ENCODE measurements around the gene GAS2L2.
"Not testable (repeated sequence)": the region's sequence is repeated elsewhere in the genome, so short reads cannot be mapped to it uniquely, and the experiment has no call there.

The GAS2L2 gene

GRCh38 chr17:35773679-35774425, 20.8 kb upstream of the GAS2L2 start:
- no peak for DNase-seq (ENCODE audit: low read depth in 2 of 2)

GRCh38 chr17:35773129-35773528, 20.1 kb upstream of the GAS2L2 start:
- DNase-seq (ENCODE audit: low read depth in 2 of 2), result no peak

GRCh38 chr17:35769895-35770486, 17.0 kb upstream of the GAS2L2 start:
- no peak for DNase-seq (ENCODE audit: low read depth in 2 of 2)

GRCh38 chr17:35768797-35769196, 15.8 kb upstream of the GAS2L2 start:
- DNase-seq (ENCODE audit: low read depth in 2 of 2), result no peak

- DNase-seq (ENCODE audit: low read depth in 2 of 2), result no peak
Measured at GRCh38 chr17:35766903-35767510, 14.0 kb upstream of the GAS2L2 start.

GRCh38 chr17:35766489-35766877, 13.4 kb upstream of the GAS2L2 start:
- DNase-seq (ENCODE audit: low read depth in 2 of 2), result no peak

- no peak for DNase-seq (ENCODE audit: low read depth in 2 of 2)
Measured at GRCh38 chr17:35765756-35766488, 12.9 kb upstream of the GAS2L2 start.

- DNase-seq (ENCODE audit: low read depth in 2 of 2), result no peak
Measured at GRCh38 chr17:35765086-35765710, 12.2 kb upstream of the GAS2L2 start.

- peak; percentile 74 to 86 for DNase-seq (ENCODE audit: low read depth in 2 of 2)
Measured at GRCh38 chr17:35764123-35764991, 11.3 kb upstream of the GAS2L2 start.

GRCh38 chr17:35763767-35764122, 10.7 kb upstream of the GAS2L2 start:
- no peak for DNase-seq (ENCODE audit: low read depth in 2 of 2)

- no peak for DNase-seq (ENCODE audit: low read depth in 2 of 2)
Measured at GRCh38 chr17:35761601-35762000, 8.6 kb upstream of the GAS2L2 start.

GRCh38 chr17:35760587-35760986, 7.5 kb upstream of the GAS2L2 start, which contains the start of gene C17orf50:
C17orf50 (plus strand) TSS chr17:35760887; CDS start chr17:35760942, 55 bp downstream.
- DNase-seq (ENCODE audit: low read depth in 2 of 2), result no peak

GRCh38 chr17:35757243-35757642, 4.2 kb upstream of the GAS2L2 start:
- no peak for DNase-seq (ENCODE audit: low read depth in 2 of 2)

- DNase-seq (ENCODE audit: low read depth in 2 of 2), result no peak
Measured at GRCh38 chr17:35752471-35752870, 568 bp downstream of the GAS2L2 start.

- not testable (repeated sequence) for DNase-seq (ENCODE audit: low read depth in 2 of 2)
Measured at GRCh38 chr17:35751541-35751940, 1.5 kb downstream of the GAS2L2 start.

GRCh38 chr17:35750526-35751395, 2.3 kb downstream of the GAS2L2 start:
- no peak for DNase-seq (ENCODE audit: low read depth in 2 of 2)

- DNase-seq (ENCODE audit: low read depth in 2 of 2), result no peak
Measured at GRCh38 chr17:35749560-35750412, 3.3 kb downstream of the GAS2L2 start.

GRCh38 chr17:35748979-35749378, 4.1 kb downstream of the GAS2L2 start:
- DNase-seq (ENCODE audit: low read depth in 2 of 2), result no peak

GRCh38 chr17:35748341-35748841, 4.6 kb downstream of the GAS2L2 start:
- DNase-seq (ENCODE audit: low read depth in 2 of 2), result no peak

Measured in stimulated activated CD4-positive, alpha-beta T cell treated with anti-CD3 and anti-CD28 coated beads, Interleukin-12 subunit alpha, Interleukin-12 subunit beta, amount 100 ng/mL, for 24 hours (primary cell).